ENCODE data around the gene MRPL41. TPM values are rescaled to one million over a fixed set of nuclear protein-coding genes. Genes with fewer than 3 reads are reported as not detected.

The MRPL41 gene
- polyA plus RNA-seq, 1 donor from 2014 or later: 60.5 TPM

DNA sequence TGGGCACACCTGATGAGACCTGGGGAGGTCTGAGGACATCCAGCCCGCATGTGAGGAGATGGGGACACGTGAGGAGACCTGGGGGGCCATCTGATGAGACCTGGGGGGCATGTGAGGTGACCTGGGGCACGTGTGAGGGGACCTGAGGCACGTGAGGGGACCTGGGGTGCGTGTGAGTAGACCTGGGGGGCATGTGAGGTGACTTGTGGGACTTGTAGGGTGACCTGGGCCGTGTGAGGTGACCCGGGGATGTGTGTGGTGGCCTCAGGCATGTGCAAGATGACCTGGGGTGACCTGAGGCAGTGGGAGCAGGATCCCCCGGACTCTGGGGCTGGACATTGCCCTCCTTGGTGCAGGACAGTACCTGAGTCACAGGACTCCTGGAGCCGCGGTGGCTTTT lies 32.1 kb upstream of the MRPL41 start (continued):
- no peak for TF ChIP-seq CTCF (IDR thresholded peaks at IDR 0.05; ENCODE audit: poor library complexity, severe bottlenecking)

- no peak overlapping the region for H3K4me3 ChIP-seq (ENCODE audit: low read length)
These were observed 30.9 kb upstream of the MRPL41 start for GRCh38 chr9:137520614-137521404.

More at GRCh38 chr9:137520614-137521404, 30.9 kb upstream of the MRPL41 start:
- Histone ChIP-seq H3F3A (ENCODE audit: insufficient read depth, low read length, poor library complexity, severe bottlenecking) (no peaks in the 10 kb centered on the region), H3K4me2 (ENCODE audit: low read length) (no peak overlapping the region), H3K9ac (ENCODE audit: low read length) (no peak overlapping the region), H3K79me2 (replicated peaks; ENCODE audit: insufficient read depth, low read length) (no peaks in the 10 kb centered on the region), H3K27me3 (ENCODE audit: insufficient read depth, low read depth, low read length) (no peaks in the 10 kb centered on the region), H3K9me2 (ENCODE audit: insufficient read depth, low read length) (no peaks in the 10 kb centered on the region), H3K27ac (ENCODE audit: low read length) (no peak overlapping the region), H3K36me3 (ENCODE audit: insufficient read depth, low read length) (no peaks in the 10 kb centered on the region), H4K20me1 (ENCODE audit: insufficient read depth) (no peaks in the 10 kb centered on the region), H3K9me3 (ENCODE audit: low read length) (no peaks in the 10 kb centered on the region), H2AFZ (ENCODE audit: low read depth, low read length) (no peak overlapping the region)
- TF ChIP-seq RAD21 (conservative IDR thresholded peaks at IDR 0.05) (no peak), EZH2 (IDR thresholded peaks at IDR 0.05; ENCODE audit: borderline replicate concordance, insufficient read depth, low read length, poor library complexity, severe bottlenecking) (no peak), TAF1 (IDR thresholded peaks at IDR 0.05; ENCODE audit: low read depth) (no peak), SMC3 (conservative IDR thresholded peaks at IDR 0.05; ENCODE audit: poor library complexity) (no peak), EP300 (conservative IDR thresholded peaks at IDR 0.05; ENCODE audit: poor library complexity, severe bottlenecking) (no peak), CTCF (IDR thresholded peaks at IDR 0.05; ENCODE audit: poor library complexity, severe bottlenecking) (no peak), POLR2AphosphoS5 (IDR thresholded peaks at IDR 0.05) (no peak), MXI1 (conservative IDR thresholded peaks at IDR 0.05; ENCODE audit: poor library complexity, severe bottlenecking) (no peak), REST (IDR thresholded peaks at IDR 0.05; ENCODE audit: borderline replicate concordance) (no peak)
